Islet precursor cell (in vitro differentiated cells): Measurements from ENCODE around the gene WDR70.
"Not testable (repeated sequence)": the region's sequence is repeated elsewhere in the genome, so short reads cannot be mapped to it uniquely, and the experiment has no call there.

Experiments used
- DNase-seq: peaks from one replicate; pipeline ENCODE4 v3.0.0-alpha.2; 2018

Gene WDR70

GRCh38 chr5:37518356-37518755 lies 139.2 kb downstream of the WDR70 start:
- not testable (repeated sequence) for DNase-seq

DNA sequence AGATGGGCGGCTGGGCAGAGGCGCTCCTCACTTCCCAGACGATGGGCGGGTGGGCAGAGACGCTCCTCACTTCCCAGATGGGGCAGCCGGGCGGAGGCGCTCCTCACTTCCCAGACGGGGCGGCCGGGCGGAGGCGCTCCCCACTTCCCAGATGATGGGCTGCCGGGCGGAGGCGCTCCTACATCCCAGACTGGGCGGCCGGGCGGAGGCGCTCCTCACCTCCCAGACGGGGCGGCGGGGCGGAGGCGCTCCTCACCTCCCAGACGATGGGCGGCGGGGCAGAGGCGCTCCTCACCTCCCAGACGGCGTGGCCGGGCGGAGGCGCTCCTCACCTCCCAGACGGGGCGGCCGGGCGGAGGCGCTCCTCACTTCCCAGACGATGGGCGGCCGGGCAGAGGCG lies 140.2 kb downstream of the WDR70 start:
- DNase-seq: no peak

- DNase-seq: no peak
Observed at GRCh38 chr5:37519807-37520206, 140.7 kb downstream of the WDR70 start.

GRCh38 chr5:37520811-37521210 lies 141.7 kb downstream of the WDR70 start:
- no peak for DNase-seq

DNA sequence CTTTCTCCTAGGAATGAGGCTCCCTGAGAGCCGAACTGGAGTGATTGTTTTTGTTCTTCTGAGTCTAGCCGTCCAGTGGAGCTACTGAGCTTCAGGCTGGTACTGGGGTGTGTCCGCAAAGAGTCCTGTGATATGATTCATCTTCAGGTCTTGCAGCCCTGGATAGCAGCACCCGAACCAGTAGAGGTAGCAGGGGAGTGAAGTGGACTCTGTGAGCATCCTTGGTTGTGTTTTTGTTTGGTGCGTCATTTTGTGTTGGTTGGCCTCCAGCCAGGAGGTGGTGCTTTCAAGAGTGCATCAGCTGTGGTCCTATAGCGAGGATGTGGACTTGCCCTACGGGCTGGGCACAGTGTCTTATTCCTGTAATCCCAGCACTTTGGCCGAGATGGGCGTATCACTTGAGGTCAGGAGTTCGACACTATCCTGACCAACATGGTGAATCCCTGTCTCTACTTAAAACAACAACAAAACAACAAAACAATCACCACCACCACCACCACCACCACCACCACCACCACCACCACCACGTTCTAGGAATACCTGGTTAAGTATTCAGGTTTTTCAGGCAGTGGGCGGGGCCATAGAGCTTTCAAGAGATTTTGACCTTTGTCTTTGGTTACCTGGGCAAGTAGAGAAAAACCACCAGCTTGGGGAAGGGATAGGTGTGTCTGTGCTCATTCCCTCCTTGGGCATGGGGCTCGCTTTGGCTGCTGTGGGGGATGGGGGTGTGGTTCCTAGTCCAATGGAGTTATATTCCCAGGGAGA lies 154.0 kb downstream of the WDR70 start:
- DNase-seq: no peak

- DNase-seq: peak; percentile 52
Observed at GRCh38 chr5:37533851-37534250, 154.7 kb downstream of the WDR70 start.

- no peak for DNase-seq
Observed at GRCh38 chr5:37539459-37539858, 160.3 kb downstream of the WDR70 start.

DNA sequence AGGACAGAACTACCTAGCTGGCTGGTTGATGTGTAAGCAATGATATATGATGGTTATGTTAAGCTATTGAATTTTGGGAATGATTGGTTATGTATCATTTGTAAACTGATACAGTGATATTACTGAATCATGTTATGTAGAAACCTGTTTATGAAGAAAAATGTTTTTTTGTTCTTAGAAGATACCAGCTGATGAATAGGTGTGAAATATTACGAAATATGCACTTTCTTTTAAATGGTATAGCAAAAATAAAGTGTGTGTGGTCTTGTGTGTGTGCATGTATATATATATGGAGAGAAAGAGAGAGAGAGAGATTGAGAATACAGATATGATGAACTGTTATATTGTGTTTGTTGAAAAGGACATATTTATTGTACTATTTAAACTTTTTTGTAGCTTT lies 164.1 kb downstream of the WDR70 start:
- DNase-seq: no peak

- DNase-seq: no peak
Observed at GRCh38 chr5:37549411-37549810, 170.3 kb downstream of the WDR70 start.

GRCh38 chr5:37552161-37552560 lies 173.0 kb downstream of the WDR70 start:
- no peak for DNase-seq

DNA sequence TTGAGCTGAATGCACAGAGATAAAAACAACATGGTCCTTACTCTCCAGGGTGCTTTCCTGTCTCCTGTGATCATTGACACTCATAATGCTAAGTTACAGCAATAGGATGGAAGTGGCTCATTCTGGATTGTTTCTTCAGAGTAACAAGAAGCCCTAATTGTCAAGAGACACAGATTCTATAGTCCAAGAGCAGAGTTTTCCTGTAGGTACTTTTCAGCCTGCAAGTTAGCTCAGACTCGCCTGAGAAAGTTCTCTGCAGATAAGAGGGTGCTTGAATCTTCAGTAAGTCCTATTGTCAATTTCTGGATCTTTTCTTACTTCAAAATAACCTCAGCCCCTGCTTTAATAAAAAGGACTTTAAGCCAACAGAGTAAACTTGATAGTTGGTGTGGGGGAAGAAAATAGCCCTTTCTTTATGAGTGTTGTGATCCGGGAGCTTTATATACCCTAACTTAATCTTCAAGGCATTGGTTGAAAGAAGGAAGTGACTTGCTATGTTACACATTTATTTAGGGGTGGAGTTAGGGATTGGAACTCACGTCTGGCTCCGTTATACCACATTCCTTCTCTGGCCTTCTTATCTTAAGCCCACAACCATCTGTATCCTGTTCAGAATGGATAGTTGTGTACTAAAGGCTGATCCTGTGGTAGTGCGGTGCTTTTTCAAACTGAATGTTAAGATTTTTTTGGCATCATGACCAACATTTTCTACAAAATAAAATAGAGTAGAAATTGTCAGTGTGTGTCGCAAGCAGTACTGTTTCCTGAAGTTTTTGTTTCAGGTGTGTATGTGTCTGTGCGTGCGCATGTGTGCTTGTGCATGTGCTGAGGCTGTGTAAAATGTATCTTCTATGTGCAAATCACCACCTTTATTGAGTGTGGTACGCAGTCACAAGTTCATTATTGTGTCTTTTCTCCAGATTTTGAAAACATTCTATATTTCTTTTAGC lies 173.9 kb downstream of the WDR70 start:
- peak; percentile 56 for DNase-seq

DNA sequence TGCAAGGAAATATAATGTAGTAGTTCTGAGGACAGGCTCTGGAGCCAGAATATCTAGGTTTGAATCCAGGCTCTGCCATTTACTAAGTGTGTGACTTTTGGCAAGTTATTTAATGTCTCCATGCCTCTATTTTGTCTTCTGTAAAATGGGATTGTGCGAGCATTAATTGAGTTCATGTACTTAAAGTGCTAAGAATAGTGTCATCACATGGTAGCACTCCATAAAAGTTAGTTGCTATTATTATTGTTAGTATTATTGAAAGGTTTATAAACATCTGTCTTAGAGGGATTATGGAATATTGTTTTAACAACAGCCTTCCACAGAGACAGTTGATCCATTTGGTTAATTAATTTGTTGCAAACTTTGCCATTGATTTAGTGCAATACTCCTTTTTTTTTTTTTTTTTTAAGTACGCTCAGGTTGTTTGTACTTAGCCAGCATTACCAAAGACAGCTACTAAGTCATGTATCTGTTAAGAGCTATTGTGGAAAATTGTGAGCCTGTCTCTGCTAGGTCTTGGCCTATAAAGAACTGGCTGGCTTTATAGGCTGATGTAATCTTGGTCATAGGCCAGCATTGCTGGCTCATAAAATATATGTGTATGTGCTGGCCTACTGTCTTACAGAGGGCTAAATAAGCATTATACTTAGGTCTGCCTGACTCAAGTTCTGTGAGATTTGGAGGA lies 174.7 kb downstream of the WDR70 start:
- no peak for DNase-seq

- DNase-seq: no peak
Observed at GRCh38 chr5:37554405-37554739, 175.3 kb downstream of the WDR70 start.

GRCh38 chr5:37554938-37555337 lies 175.8 kb downstream of the WDR70 start:
- DNase-seq: no peak

GRCh38 chr5:37557734-37558293 lies 178.7 kb downstream of the WDR70 start:
- no peak for DNase-seq

DNA sequence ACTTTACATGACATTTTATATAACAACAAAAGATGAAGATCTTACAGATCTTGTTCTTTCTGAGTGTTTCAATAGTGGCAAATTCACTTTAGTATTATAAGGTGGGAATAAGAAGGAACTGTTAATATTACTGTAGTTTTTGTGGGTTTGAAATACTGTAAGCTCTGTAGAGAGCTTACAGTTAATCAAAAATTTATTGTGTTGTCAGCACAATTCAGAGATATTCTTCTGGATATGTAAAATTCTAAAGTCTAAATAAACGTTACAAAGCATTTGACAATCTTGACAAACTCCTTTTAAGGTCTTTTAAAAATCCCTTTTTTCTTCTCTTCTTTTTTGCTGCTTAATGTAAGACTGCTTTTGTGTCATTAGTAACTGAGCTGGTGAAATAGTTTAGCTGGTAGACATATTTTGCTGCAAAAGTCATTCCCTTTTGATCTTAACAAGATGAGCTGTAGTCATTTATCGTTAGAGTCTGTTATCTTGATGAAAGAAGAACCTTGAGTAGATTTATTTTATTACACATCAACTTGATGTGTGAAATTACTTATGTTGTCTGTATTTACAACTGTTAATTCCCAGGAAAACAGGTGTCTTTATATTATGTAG lies 186.0 kb downstream of the WDR70 start:
- DNase-seq: no peak

GRCh38 chr5:37567566-37567965 lies 188.4 kb downstream of the WDR70 start:
- no peak for DNase-seq

- DNase-seq: no peak
Observed at GRCh38 chr5:37568018-37568753, 189.1 kb downstream of the WDR70 start.

GRCh38 chr5:37568893-37569292 lies 189.8 kb downstream of the WDR70 start:
- no peak for DNase-seq

DNA sequence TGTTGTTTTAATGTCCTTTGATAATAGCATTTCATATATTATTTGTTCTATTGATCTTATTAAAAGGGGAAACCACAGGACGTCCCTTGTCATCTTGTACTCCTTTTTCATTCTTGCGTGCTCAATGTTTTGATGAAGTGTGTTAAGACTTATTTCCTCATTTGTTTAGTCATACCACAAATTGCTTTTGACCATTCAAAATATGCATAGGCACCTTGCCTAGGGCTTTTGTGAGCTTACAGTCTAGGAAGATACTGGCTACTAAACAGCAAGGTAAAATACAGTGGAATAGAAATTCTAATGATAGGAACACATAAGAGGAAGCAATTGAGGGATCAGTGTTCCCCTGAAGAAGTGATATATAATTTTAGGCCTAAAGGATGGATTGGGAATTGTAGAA lies 190.3 kb downstream of the WDR70 start:
- DNase-seq: no peak

- no peak for DNase-seq
Observed at GRCh38 chr5:37570597-37570996, 191.5 kb downstream of the WDR70 start.

DNA sequence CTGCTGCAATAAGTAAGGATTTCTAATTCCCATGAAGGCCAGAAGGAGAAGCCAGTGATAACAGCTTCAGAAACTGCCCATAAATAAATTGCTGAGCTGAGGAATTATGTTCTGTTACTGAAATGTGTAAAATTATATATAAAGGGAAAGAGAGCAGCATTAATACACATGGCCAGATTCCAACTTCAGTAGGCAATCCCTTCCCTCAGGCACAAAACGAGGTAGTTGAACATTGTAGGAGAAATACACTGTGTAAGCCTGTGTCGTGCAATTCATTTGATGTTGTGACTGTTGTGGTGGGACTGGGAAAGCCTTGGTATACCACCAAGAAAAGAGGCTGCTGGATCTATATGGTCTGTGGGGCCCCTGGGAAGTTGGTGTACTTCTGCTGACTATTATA lies 192.9 kb downstream of the WDR70 start:
- no peak for DNase-seq
